Measurements from ENCODE around the gene LMOD3.

LMOD3 gene

GRCh38 chr3:69122403-69122802, at the start of gene LMOD3:
LMOD3 (minus strand) TSS chr3:69122595; CDS start chr3:69122386, 209 bp downstream.
- TF ChIP-seq, protein P1, sequence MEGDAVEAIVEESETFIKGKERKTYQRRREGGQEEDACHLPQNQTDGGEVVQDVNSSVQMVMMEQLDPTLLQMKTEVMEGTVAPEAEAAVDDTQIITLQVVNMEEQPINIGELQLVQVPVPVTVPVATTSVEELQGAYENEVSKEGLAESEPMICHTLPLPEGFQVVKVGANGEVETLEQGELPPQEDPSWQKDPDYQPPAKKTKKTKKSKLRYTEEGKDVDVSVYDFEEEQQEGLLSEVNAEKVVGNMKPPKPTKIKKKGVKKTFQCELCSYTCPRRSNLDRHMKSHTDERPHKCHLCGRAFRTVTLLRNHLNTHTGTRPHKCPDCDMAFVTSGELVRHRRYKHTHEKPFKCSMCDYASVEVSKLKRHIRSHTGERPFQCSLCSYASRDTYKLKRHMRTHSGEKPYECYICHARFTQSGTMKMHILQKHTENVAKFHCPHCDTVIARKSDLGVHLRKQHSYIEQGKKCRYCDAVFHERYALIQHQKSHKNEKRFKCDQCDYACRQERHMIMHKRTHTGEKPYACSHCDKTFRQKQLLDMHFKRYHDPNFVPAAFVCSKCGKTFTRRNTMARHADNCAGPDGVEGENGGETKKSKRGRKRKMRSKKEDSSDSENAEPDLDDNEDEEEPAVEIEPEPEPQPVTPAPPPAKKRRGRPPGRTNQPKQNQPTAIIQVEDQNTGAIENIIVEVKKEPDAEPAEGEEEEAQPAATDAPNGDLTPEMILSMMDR (conservative IDR thresholded peaks at IDR 0.05; ENCODE audit: low read depth, low read length), result no peak
- DNase-seq (ENCODE audit: low read depth), result no peak
- no peak within 1 kb of the TSS for H3K4me3 ChIP-seq (ENCODE audit: low read length)

DNA sequence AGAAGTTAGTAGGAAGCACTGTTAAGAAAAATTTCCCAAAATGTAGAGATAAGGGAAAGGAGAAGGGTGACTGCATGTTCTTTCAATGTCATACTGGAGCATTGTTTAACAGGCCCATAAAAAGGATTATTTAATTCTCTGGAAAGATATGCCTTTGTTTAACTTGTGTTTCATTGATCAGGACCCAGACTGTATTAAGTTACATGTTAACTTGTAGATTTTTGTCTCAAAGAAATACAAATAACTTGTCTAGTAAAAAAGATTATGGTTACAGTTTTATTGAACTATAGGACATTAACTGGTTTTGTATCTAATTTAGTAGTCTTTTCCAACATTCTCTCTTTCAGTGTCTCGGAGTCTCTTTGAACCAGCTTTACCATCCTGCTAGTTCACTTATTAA, 49.7 kb upstream of the LMOD3 start:
- no peak overlapping the region for H3K4me3 ChIP-seq (ENCODE audit: low read length)
- TF ChIP-seq, protein P1 (conservative IDR thresholded peaks at IDR 0.05; ENCODE audit: low read depth, low read length), result no peak
- no peak for DNase-seq (ENCODE audit: low read depth)

- no peak overlapping the region for H3K4me3 ChIP-seq (ENCODE audit: low read length)
- TF ChIP-seq, protein P1 (conservative IDR thresholded peaks at IDR 0.05; ENCODE audit: low read depth, low read length), result no peak
- DNase-seq (ENCODE audit: low read depth), result no peak
Measured at GRCh38 chr3:69166446-69166845, 44.1 kb upstream of the LMOD3 start.

DNA sequence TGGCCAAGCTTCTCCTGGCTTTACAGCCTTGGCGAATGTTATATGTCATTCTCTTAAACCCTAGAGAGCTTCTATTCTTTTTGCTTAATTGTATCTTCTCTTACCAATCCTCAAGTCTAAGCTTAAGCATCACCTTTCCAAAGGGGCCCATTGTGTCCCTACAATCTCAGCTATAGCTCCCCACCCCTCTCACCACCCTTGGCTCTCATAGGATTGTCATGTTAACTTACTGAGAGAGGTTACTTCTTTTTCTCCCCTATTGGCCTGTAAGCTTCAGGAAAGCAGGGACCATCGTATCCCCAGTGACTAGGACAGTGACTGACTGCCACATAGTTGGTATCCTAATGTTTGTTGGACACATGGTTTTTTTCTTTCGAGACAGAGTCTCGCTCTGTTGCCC, 43.3 kb upstream of the LMOD3 start:
- no peak overlapping the region for H3K4me3 ChIP-seq (ENCODE audit: low read length)
- no peak for DNase-seq (ENCODE audit: low read depth)
- TF ChIP-seq, protein P1 (conservative IDR thresholded peaks at IDR 0.05; ENCODE audit: low read depth, low read length), result no peak

GRCh38 chr3:69164296-69164695, 41.9 kb upstream of the LMOD3 start:
- TF ChIP-seq, protein P1 (conservative IDR thresholded peaks at IDR 0.05; ENCODE audit: low read depth, low read length), result no peak
- H3K4me3 ChIP-seq (ENCODE audit: low read length), result no peak overlapping the region
- no peak for DNase-seq (ENCODE audit: low read depth)

- DNase-seq (ENCODE audit: low read depth), result no peak
- no peak overlapping the region for H3K4me3 ChIP-seq (ENCODE audit: low read length)
- TF ChIP-seq, protein P1 (conservative IDR thresholded peaks at IDR 0.05; ENCODE audit: low read depth, low read length), result no peak
Measured at GRCh38 chr3:69162308-69162980, 40.0 kb upstream of the LMOD3 start.

DNA sequence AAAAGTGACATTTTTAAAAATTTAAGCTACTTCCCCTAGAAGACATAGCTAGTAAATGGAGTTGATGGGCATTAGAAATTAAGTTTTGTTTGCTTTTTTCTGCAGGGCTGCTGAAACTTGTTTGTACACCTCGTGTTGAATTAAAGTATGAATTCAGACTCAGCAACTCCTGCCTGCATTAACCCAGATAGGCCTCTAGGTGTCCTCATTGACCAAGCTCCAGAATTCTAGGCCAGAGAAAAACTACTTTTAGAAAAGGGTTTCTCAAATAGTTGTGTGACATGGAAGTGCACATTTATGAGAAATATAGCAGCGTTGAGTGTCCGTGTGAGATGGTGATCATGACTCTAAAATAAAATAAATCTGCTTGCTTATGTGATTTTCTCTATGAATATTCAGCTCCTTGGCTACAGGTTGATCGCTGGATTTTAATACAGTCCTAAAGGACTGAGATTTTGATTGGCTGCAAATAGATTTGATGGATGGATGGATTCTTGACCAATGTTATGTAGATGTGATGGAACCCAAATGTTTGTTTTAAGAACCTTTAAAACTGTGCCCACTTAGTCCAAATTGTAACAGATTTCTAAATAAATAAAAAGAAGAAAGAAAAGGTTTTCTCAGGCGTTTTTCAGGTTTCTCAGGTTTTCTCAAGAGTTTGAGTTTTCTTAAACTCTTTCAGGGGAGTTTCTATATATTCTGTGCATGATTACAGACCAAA, 39.4 kb upstream of the LMOD3 start:
- H3K4me3 ChIP-seq (ENCODE audit: low read length), result no peak overlapping the region
- TF ChIP-seq, protein P1 (conservative IDR thresholded peaks at IDR 0.05; ENCODE audit: low read depth, low read length), result peak; percentile 94
- no peak for DNase-seq (ENCODE audit: low read depth)

All from retinal pigment epithelial cell (primary cell).